SKM-1 treated with dmso at 0.1 percent for 144 hours (cell line): ENCODE results near the gene RARS1.

Experiments
- DNase-seq: peaks from one replicate; lab custom pipeline; 2025; ENCODE audit not compliant: unreplicated experiment; lab: John Stamatoyannopoulos, UW

Gene RARS1

DNA sequence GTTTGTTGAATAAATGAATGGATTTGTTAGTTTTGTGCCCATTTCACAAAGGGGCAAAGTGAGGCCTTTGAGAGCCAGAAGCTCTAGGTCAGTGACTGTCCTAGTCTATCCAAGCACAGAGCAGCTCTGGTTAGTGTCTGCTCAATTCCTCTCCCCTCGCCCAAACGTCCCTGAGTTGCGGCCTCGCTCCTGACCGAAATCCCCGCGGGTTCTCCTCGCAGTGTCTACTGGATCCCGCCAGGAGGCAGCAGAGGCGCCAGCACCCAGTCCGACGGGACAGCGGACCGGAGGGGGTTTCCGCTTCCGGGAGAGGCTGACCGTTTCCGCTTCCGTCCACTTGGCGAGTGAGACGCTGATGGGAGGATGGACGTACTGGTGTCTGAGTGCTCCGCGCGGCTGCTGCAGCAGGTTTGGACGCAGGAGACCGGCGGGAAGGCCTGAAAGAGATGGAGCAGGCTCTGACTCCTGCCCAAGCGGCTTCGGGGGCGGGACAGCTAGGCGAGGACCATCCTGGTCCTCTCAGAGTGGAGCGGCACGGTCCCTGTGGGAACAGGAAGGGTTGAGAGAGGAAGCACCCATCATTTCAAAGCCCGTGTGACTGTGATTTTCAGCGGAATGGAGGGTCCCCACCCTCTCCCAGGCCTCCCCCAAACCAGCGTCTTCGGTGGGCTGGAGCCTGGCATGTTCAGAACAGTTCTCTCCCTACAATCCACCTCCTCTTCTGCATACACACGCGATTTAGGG, at the start of gene RARS1:
Gene RARS1 (plus strand): TSS at position 336 of the 744 bp plus-strand sequence. CDS start 28 bp downstream, at position 364.
- DNase-seq: peak; percentile 81

- no peak for DNase-seq
These were observed 47.9 kb upstream of the RARS1 start for GRCh38 chr5:168438349-168438748.

DNA sequence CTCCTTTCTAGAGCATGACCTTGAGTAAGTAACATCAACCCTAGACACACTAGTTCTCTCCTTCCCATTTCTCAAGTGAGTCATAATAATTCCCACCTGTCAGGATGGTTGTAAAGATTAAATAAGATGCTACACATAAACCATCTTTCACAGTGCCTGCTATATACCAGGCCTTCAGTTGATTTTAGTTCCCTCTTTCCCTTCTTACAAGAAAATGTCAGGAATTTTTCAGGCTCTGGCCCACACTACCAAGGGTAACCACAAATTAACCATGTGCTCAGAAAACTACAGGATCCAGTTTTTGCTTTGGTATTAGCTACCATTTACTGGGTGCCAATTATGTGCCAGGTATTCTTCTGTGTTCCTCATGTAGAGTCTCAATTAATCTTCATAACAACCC, 42.7 kb upstream of the RARS1 start:
- DNase-seq: no peak

GRCh38 chr5:168443950-168444700, 42.1 kb upstream of the RARS1 start:
- no peak for DNase-seq

DNA sequence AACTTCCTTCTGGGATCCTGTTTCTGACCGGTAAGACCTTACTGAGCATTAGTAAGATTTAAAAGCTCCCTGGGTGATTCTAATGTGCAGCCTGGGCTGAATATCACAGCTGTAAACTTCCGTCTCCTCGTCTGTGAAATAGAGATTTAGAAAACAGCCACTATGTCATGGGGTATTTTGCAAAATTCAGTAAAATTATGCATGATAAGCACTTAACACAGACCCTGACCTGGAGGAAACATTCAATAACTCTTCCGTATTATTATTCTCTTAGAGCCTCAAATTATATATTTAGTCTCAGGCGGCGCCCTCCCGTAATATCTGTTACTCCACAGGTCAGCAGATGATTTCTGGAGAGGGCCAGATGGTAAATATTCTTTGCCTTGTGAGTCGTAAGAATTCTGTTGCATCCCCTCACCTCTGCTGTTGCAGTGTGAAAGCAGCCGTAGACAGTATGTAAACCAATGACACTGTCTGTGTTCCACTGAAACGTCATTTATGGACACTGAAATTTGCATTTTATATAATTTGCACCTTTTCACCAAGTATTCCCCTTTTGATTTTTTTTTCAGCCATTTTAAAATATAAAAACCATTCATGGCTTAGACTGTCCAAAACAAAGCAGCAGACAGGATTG, 39.2 kb upstream of the RARS1 start:
- no peak for DNase-seq

DNA sequence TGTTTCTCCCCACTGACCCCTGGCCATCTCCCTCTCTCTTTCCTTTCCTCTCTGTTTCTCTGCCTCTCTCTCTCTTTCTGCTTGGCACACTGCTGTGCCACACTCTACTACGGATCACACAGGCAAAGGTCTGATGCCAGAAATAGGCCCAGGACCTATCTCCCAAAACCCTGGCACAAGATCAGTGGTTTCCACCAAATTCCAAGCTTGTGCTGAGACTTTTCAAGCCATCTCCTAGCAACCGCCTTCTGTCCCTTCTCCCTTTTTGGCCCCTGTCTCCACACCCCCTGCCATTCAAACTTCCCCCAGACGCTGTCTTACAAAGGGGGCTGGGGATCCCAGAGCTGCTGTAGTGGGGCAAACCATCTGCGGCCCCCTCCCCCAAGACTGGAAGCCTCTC, 38.5 kb upstream of the RARS1 start:
- DNase-seq: no peak

GRCh38 chr5:168449166-168449565, 37.1 kb upstream of the RARS1 start:
- DNase-seq: no peak

- DNase-seq: no peak
These were observed 34.7 kb upstream of the RARS1 start for GRCh38 chr5:168451565-168451964.

DNA sequence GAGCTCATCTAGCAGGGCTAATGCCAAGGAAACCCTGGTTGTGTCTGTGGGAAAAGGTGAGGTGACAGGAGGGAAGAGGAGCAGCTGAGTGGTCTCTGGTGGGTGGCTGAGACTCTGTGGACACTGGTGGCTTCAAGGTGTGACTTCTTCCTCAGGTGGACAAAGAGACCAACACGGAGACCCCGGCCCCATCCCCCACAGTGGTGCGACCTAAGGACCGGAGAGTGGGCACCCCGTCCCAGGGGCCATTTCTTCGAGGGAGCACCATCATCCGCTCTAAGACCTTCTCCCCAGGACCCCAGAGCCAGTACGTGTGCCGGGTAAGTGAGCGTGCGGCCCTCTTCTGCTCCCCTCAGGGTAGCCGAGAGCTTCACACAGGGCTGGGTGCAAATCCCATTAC, 31.1 kb upstream of the RARS1 start:
- DNase-seq: no peak

DNA sequence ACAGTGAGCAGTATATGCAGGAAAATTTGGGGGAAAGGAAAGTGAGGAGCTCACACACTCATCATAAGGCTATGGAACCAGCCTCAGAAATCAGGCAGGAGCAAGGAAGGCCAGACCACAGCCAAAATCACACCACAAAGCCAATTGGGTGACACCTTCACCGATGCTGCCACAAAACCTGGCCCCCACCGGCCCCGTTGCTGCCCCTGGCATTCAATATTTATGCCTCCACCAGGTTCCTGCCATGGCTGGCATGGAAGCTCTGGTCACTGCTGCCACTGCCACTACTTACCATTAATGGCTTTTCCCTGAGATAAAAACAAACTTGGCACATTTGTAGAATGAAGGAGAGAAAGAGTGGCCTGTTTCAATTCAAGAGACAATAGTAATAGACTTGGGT, 28.7 kb upstream of the RARS1 start:
- DNase-seq: no peak

DNA sequence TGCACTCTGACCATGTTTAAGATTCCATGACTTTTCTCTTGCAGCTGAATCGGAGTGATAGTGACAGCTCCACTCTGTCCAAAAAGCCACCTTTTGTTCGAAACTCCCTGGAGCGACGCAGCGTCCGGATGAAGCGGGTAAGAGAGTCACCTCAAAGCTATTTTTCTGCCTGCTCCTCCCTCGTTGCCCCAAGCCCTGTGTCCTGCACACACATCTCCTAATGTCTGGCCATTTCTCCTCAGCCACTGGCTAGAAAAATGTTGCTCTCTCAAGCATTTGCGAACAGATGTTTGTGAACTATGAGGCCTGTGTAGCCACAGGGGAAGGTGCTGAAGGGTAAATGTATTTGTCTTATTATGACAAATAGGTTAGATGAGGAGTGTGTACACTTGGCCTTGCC, 25.7 kb upstream of the RARS1 start:
- DNase-seq: no peak

DNA sequence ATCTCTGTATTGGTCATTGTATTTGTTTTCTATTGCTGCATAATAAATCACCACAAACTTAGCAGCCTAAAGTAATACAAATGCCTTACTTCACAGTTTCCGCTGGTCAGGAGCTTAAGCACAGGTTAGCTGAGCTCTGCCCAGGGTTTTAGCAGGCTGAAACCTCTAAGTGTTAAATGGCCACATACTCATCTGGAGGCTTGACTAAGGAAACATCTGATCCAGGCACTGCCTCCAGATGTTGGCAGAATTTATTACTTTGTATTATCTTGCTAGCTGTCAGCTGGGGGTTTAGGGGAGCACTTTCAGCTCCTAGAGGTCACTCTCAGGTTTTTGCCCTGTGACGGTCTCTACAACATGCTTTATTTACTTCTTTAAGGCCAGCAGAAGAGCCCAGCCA, 23.2 kb upstream of the RARS1 start:
- DNase-seq: no peak

- no peak for DNase-seq
These were observed 22.1 kb upstream of the RARS1 start for GRCh38 chr5:168464214-168464613.

- DNase-seq: no peak
These were observed 21.6 kb upstream of the RARS1 start for GRCh38 chr5:168464641-168465040.

GRCh38 chr5:168467755-168468330, 18.4 kb upstream of the RARS1 start:
- DNase-seq: no peak

DNA sequence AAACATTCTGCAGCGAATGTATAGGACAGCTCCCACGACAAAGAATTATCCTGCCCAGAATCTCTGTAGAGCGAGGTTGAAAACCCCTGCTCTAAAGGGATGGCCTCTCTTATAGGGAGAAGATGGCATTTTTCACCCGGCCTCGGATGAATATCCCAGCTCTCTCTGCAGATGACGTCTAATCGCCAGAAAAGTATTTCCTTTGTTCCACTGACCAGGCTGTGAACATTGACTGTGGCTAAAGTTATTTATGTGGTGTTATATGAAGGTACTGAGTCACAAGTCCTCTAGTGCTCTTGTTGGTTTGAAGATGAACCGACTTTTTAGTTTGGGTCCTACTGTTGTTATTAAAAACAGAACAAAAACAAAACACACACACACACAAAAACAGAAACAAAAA, 17.4 kb upstream of the RARS1 start:
- DNase-seq: no peak

DNA sequence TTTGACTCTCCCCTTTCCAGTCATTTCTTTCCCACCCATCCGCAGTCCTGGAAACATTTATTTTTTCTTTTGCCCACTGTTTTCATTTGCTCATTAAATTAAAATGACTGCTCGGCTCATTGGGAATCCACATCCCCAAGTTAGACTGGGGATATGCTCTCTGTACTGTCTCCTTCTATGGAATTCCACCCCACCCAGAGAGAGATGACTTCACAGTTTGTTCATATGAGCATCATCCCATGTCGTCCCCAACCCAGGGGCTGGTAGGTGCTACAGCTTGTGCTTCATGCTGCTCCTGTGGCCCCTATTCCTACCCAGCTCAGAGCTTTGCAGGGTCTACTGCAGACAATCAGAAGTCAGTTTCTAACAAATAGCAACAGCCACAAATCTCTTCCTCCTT, 16.5 kb upstream of the RARS1 start:
- DNase-seq: no peak

DNA sequence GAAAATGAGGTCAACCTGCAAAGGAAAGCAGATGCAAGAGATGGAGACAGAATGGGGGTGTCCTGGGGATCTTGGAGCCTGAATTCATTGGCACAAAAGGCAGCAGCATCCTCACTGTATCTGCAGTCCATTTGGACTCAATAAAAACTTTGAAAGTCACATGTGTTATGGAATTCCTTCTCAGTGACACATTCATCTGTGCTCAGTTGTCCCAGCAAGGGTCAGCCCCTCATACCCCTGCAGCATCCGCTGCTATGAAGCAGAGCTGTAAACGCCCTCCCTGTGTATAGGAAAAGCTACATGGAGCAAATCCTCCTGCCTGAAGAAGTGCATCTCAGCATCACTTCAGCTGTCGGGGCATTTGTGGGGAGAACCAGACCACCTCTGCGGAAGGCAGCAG, 14.5 kb upstream of the RARS1 start:
- DNase-seq: no peak

DNA sequence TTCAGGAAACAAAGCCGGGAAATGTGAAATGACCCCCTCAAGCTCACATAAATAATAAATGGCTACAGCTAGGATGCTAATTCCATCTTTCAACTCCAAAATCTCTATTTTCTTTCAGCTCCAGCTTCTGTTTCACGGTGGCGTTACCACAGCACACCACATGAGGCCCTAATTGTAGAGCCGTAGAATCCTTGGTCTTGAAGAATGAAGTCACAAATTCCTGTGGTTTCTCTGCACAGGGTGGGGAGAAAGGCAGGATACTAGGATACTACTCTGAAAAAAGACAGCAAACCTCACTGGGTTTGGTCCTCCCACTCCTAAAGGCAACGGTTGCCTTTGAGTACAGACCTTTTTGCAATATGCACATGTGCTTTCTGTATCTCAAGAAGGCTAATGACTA, 13.9 kb upstream of the RARS1 start:
- no peak for DNase-seq

- no peak for DNase-seq
These were observed 12.0 kb upstream of the RARS1 start for GRCh38 chr5:168474319-168474718.

DNA sequence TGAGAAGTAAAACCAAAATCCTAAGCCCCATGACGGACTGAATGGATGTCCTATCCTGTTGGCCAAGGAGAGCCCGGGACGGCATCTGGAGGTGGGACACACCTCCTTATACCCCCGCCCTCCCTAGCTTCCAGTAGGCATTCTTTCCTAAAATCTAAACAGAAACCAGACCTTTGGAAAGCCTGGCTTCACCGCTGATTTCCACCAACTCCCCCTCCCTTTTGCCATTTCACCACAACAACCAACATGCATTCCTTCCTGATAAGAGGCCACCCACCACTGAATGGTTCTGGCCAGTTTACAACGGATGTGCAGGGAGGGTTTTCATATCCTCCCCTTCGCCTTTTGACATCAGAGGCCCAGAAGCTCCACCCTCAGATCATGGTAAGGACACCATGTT, 9.2 kb upstream of the RARS1 start:
- no peak for DNase-seq

GRCh38 chr5:168479166-168479565, 7.1 kb upstream of the RARS1 start:
- DNase-seq: no peak
